OCI-LY7 (cell line): ENCODE measurements around the gene NACAD.

Experiments used
- EZH2phosphoT487 ChIP-seq: fragments of 200-600 bp; sonication (generic); IDR thresholded peaks from 2 replicates; pipeline ENCODE4 v1.6.1; 2018; ENCODE audit warnings: low read depth, borderline replicate concordance, mild to moderate bottlenecking, mixed run types, antibody characterized with exemption, low read length, moderate library complexity, mixed read lengths
- TF ChIP-seq, protein P1 (sequence below): fragments of 200-600 bp; sonication (generic); conservative IDR thresholded peaks from 2 replicates; pipeline ENCODE4 v1.5.1; 2014; ENCODE audit warnings: mild to moderate bottlenecking, antibody characterized with exemption, low read length, moderate library complexity, mixed read lengths

- TF ChIP-seq, protein P1, sequence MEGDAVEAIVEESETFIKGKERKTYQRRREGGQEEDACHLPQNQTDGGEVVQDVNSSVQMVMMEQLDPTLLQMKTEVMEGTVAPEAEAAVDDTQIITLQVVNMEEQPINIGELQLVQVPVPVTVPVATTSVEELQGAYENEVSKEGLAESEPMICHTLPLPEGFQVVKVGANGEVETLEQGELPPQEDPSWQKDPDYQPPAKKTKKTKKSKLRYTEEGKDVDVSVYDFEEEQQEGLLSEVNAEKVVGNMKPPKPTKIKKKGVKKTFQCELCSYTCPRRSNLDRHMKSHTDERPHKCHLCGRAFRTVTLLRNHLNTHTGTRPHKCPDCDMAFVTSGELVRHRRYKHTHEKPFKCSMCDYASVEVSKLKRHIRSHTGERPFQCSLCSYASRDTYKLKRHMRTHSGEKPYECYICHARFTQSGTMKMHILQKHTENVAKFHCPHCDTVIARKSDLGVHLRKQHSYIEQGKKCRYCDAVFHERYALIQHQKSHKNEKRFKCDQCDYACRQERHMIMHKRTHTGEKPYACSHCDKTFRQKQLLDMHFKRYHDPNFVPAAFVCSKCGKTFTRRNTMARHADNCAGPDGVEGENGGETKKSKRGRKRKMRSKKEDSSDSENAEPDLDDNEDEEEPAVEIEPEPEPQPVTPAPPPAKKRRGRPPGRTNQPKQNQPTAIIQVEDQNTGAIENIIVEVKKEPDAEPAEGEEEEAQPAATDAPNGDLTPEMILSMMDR: no peak
- no peak for TF ChIP-seq EZH2phosphoT487
Observed at GRCh38 chr7:45092100-45092930, 3.5 kb upstream of the NACAD start.
